ENCODE results near the gene CCDC13. TPM values are rescaled to one million over a fixed set of nuclear protein-coding genes. Genes with fewer than 3 reads are reported as not detected.

CCDC13 gene
- total RNA-seq, 2 experiments from 2014 or later, result 0.38 TPM; not detected in 1

GRCh38 chr3:42780892-42781700, 8.0 kb upstream of the CCDC13 start:
- ATAC-seq (ENCODE audit: poor library complexity) (peak; percentile 86), DNase-seq (peak in 5 of 14 experiments; percentile 17 to 86 (median 66))
- TF ChIP-seq CTCF (IDR thresholded peaks at IDR 0.05), result peak; percentile 84
- Histone ChIP-seq H3K9me3 (ENCODE audit: control insufficient read depth in 1 of 2, insufficient read depth in 1 of 2, low read length in 2 of 2) (no peaks in the 10 kb centered on the region), H3K27ac (ENCODE audit: low read depth in 1 of 2, low read length in 2 of 2) (no peak overlapping the region), H3K4me1 (ENCODE audit: insufficient read depth, low read length) (no peaks in the 10 kb centered on the region), H3K4me3 (ENCODE audit: low read length) (no peak overlapping the region), H3K27me3 (ENCODE audit: control insufficient read depth in 1 of 2, insufficient read depth in 2 of 2, low read length in 2 of 2) (no peaks in the 10 kb centered on the region), H3K36me3 (ENCODE audit: insufficient read depth, low read length) (peaks cover 17% of the 10 kb centered on the region)
- Mint-ChIP-seq H3K27ac (no peak overlapping the region), H3K4me1 (ENCODE audit: low read depth) (peaks cover 6% of the 10 kb centered on the region), H3K36me3 (ENCODE audit: low read depth) (peaks cover 27% of the 10 kb centered on the region), H3K4me3 (no peak overlapping the region), H3K27me3 (no peaks in the 10 kb centered on the region), H3K9me3 (no peaks in the 10 kb centered on the region)
- ChIA-PET CTCF (interaction anchor here (0.6 to 0.9 kb wide), 2 partner anchors 14 to 58 kb away, joined by 3 to 4 read pairs; no protein-coding TSS in a partner anchor), POLR2A (no interaction called here)
- intact Hi-C loops (cut with DNase I, micrococcal nuclease), result loop anchor here (1.0 to 5.0 kb wide), 6 partner anchors 22 to 306 kb away; no protein-coding TSS in a partner anchor

GRCh38 chr3:42780398-42780797, 7.3 kb upstream of the CCDC13 start:
- no peaks in the 10 kb centered on the region for H3K27me3 ChIP-seq (ENCODE audit: control insufficient read depth in 1 of 2, insufficient read depth in 2 of 2, low read length in 2 of 2)
- Mint-ChIP-seq H3K4me3 (no peak overlapping the region), H3K4me1 (ENCODE audit: low read depth) (peaks cover 6% of the 10 kb centered on the region), H3K27ac (no peak overlapping the region), H3K9me3 (no peaks in the 10 kb centered on the region), H3K36me3 (ENCODE audit: low read depth) (peaks cover 20% of the 10 kb centered on the region), H3K27me3 (no peaks in the 10 kb centered on the region)
- CTCF ChIA-PET, result interaction anchor here (0.7 to 2.4 kb wide), 3 partner anchors 14 to 101 kb away, joined by 3 to 12 read pairs (median 4); no protein-coding TSS in a partner anchor
- peaks cover 11% of the 10 kb centered on the region for H3K36me3 ChIP-seq (ENCODE audit: insufficient read depth, low read length)
- TF ChIP-seq CTCF (IDR thresholded peaks at IDR 0.05), result no peak
- no peaks in the 10 kb centered on the region for H3K4me1 ChIP-seq (ENCODE audit: insufficient read depth, low read length)
- DNase-seq (no peak), ATAC-seq (ENCODE audit: poor library complexity) (no peak)
- H3K4me3 ChIP-seq (ENCODE audit: low read length), result no peak overlapping the region
- no peak overlapping the region for H3K27ac ChIP-seq (ENCODE audit: low read depth in 1 of 2, low read length in 2 of 2)
- intact Hi-C loops (cut with DNase I, micrococcal nuclease), result loop anchor here (1.0 to 5.0 kb wide), 6 partner anchors 22 to 307 kb away; no protein-coding TSS in a partner anchor
- POLR2A ChIA-PET, result interaction anchor here (0.7 to 0.9 kb wide), 2 partner anchors 93 to 609 kb away, joined by 3 read pairs; no protein-coding TSS in a partner anchor
- H3K9me3 ChIP-seq (ENCODE audit: control insufficient read depth in 1 of 2, insufficient read depth in 1 of 2, low read length in 2 of 2), result no peaks in the 10 kb centered on the region

GRCh38 chr3:42778644-42779043, 5.6 kb upstream of the CCDC13 start:
- no peak for TF ChIP-seq CTCF (IDR thresholded peaks at IDR 0.05)
- Mint-ChIP-seq H3K9me3 (no peaks in the 10 kb centered on the region), H3K4me3 (no peak overlapping the region), H3K4me1 (ENCODE audit: low read depth) (peaks cover 6% of the 10 kb centered on the region), H3K36me3 (ENCODE audit: low read depth) (peaks cover 9% of the 10 kb centered on the region), H3K27ac (no peak overlapping the region), H3K27me3 (no peaks in the 10 kb centered on the region)
- H3K4me3 ChIP-seq (ENCODE audit: low read length), result no peak overlapping the region
- DNase-seq (no peak), ATAC-seq (ENCODE audit: poor library complexity) (no peak)
- no peak overlapping the region for H3K27ac ChIP-seq (ENCODE audit: low read depth in 1 of 2, low read length in 2 of 2)
- no peaks in the 10 kb centered on the region for H3K9me3 ChIP-seq (ENCODE audit: control insufficient read depth in 1 of 2, insufficient read depth in 1 of 2, low read length in 2 of 2)
- POLR2A ChIA-PET, result interaction anchor here (1.1 kb wide), 1 partner anchor 103 kb away, joined by 3 read pairs; no protein-coding TSS in a partner anchor
- intact Hi-C loops (cut with DNase I, micrococcal nuclease), result no loop called here
- CTCF ChIA-PET, result interaction anchor here (2.4 kb wide), 1 partner anchor 103 kb away, joined by 12 read pairs; no protein-coding TSS in a partner anchor
- H3K27me3 ChIP-seq (ENCODE audit: control insufficient read depth in 1 of 2, insufficient read depth in 2 of 2, low read length in 2 of 2), result no peaks in the 10 kb centered on the region
- peaks cover 8% of the 10 kb centered on the region for H3K36me3 ChIP-seq (ENCODE audit: insufficient read depth, low read length)
- H3K4me1 ChIP-seq (ENCODE audit: insufficient read depth, low read length), result no peaks in the 10 kb centered on the region

Data from CD4-positive, alpha-beta T cell (primary cell).